ENCODE measurements around the gene PGGHG.
"Not testable (repeated sequence)": the region's sequence is repeated elsewhere in the genome, so short reads cannot be mapped to it uniquely, and the experiment has no call there.

Gene PGGHG

DNA sequence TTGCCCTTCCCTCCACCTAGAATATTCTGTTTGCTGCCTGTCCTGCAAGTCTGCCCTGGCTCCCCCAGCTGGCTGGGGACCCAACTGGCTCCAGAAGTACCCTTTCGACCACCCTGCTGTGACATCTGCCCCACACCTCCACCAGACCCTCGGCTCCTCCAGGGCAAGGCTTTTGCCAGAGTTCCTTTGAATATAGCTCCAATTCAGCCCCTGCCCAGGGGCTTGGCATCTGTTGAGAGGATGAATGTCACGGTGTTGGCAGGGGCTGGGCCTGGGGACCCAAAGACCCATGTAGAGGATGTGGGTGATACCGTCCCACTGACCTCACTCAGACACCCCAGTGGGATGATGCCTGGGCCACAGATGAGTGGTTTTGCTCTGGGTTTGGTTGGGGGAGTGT, 6.8 kb upstream of the PGGHG start:
- no peak overlapping the region for H3K4me3 ChIP-seq (replicated peaks; ENCODE audit: low read depth, low read length)
- TF ChIP-seq, protein P1, sequence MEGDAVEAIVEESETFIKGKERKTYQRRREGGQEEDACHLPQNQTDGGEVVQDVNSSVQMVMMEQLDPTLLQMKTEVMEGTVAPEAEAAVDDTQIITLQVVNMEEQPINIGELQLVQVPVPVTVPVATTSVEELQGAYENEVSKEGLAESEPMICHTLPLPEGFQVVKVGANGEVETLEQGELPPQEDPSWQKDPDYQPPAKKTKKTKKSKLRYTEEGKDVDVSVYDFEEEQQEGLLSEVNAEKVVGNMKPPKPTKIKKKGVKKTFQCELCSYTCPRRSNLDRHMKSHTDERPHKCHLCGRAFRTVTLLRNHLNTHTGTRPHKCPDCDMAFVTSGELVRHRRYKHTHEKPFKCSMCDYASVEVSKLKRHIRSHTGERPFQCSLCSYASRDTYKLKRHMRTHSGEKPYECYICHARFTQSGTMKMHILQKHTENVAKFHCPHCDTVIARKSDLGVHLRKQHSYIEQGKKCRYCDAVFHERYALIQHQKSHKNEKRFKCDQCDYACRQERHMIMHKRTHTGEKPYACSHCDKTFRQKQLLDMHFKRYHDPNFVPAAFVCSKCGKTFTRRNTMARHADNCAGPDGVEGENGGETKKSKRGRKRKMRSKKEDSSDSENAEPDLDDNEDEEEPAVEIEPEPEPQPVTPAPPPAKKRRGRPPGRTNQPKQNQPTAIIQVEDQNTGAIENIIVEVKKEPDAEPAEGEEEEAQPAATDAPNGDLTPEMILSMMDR (IDR thresholded peaks at IDR 0.05; ENCODE audit: low read length, missing control alignments): no peak
- no peak for DNase-seq (ENCODE audit: low read depth)

DNA sequence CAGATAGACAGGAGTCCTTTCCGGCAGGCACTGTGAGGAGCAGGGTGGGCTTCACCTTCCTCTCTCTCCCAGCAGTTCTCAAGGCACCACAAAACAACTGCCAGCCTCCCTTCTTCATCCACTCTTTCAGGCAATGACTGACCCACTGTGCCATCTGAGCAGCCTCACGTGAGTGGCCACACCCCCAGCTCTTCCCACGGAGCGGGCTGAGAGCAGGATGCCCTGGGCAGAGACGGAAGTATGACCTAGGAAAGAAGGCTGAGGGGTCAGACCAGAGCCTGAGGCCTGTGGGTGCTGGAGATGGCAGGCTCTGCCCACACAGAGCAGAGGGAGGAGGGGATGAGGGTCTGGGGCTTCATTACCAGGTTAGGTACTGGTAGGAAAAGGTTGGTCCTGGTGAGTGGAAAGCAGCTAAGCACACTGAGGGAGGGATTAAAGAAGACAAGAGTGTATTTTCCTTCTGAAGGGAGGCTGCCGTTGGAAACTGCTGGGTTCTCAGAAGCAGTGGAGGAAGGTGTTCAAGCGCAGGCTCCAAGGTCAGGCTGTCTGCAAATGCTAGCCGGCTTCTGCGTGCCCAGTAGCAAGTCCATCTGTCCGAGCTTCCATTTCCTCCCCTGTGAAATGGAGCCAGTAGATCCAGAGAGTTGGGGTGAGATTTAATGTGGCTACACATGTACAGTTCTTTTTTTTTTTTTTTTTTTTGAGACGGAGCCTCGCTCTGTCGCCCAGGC, 6.1 kb upstream of the PGGHG start:
- TF ChIP-seq, protein P1 (IDR thresholded peaks at IDR 0.05; ENCODE audit: low read length, missing control alignments): no peak
- no peak overlapping the region for H3K4me3 ChIP-seq (replicated peaks; ENCODE audit: low read depth, low read length)
- no peak for DNase-seq (ENCODE audit: low read depth)

DNA sequence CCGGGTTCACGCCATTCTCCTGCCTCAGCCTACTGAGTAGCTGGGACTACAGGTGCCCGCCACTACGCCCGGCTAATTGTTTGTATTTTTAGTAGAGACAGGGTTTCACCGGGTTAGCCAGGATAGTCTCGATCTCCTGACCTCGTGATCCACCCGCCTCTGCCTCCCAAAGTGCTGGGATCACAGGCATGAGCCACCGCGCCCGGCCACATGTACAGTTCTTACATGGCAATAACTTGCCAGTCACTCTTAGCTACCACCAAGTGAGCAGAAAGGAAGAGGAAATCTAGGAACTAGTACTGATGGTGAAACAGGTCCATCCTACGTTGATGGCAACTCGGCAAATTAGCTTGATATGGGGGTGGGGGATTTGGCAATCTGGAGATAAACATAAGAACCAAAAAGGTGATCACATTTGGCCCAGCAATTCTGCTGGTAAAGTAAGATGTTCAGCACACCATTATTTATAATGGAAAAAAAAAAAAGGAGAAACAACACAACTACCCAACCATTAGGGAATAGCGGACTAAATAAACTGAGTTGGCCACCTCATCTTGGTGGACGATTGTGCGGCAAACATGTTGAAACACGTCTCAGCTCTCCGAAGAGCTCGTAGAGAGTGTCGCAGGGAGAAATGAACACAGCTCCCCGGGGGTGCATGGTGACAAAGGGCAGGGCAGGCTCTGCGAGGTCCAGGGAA, 5.4 kb upstream of the PGGHG start:
- TF ChIP-seq, protein P1 (IDR thresholded peaks at IDR 0.05; ENCODE audit: low read length, missing control alignments): no peak
- DNase-seq (ENCODE audit: low read depth): no peak
- H3K4me3 ChIP-seq (replicated peaks; ENCODE audit: low read depth, low read length): no peak overlapping the region

DNA sequence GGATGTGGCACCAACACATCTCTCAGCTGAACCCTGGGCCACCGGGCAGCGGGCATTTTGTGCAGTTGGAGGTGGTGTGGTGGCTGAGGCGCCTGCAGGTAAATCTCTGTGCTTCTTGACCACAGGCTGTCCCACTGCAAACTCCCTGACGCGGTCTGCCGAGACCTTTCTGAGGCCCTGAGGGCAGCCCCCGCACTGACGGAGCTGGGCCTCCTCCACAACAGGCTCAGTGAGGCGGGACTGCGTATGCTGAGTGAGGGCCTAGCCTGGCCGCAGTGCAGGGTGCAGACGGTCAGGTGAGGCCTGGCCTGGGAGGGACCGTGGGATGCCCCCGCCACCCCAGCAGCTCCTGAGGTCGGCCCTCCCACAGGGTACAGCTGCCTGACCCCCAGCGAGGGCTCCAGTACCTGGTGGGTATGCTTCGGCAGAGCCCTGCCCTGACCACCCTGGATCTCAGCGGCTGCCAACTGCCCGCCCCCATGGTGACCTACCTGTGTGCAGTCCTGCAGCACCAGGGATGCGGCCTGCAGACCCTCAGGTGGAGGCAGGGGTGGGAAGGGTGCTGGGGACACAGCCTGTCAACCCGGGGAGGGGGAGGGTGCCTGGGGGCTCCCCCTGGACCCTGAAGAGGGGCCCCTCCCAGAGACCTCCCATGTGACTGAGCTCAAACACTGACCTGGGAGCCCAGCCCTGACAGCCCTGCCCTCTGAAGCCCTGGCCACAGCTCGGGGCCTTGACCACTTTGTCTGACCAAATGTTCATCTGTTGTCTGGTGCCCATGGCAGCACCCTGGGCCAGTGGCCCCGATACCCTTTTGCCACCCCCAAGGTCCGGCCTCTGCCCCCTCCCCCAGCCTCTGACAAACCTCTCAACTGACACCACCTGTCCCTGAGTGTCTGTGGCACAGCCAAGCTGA, 4.6 kb upstream of the PGGHG start:
- DNase-seq (ENCODE audit: low read depth): no peak
- TF ChIP-seq, protein P1 (IDR thresholded peaks at IDR 0.05; ENCODE audit: low read length, missing control alignments): no peak
- H3K4me3 ChIP-seq (replicated peaks; ENCODE audit: low read depth, low read length): no peak overlapping the region

DNA sequence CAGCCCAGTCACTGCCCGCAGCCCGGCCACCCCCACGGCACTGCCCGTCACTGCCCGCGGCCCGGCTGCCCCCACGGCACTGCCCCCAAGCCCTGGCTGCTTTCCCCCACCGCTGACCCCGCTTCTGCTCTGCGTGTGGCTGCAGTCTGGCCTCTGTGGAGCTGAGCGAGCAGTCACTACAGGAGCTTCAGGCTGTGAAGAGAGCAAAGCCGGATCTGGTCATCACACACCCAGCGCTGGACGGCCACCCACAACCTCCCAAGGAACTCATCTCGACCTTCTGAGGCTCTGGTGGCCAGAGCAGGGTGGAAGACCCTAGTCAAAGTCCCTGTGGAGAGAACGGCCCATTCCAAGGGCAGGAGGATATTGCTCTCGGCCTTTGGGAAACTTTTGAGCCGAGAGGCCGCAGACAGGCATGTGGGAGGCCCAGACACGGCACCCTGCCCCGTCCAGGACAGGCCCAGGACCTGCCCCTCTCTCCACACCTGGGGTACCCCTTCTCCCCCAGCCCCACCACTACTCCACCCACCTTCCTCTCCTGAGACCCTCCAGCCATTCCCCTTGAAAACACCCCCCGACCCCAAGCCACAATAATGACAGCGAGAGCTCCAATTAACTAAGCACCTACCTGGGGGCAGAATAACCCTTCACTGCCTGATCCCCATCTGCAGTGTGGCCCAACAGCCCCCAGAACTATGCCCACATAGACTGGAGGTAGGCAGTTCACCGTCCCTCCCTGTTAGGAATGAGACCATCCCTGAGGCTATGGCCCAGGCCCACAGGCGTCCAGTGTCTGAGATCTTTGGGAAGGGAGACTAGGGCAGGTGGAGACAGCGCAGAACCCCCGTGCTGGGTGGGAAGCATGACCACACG, 3.7 kb upstream of the PGGHG start:
- H3K4me3 ChIP-seq (replicated peaks; ENCODE audit: low read depth, low read length): no peak overlapping the region
- TF ChIP-seq, protein P1 (IDR thresholded peaks at IDR 0.05; ENCODE audit: low read length, missing control alignments): no peak
- no peak for DNase-seq (ENCODE audit: low read depth)

DNA sequence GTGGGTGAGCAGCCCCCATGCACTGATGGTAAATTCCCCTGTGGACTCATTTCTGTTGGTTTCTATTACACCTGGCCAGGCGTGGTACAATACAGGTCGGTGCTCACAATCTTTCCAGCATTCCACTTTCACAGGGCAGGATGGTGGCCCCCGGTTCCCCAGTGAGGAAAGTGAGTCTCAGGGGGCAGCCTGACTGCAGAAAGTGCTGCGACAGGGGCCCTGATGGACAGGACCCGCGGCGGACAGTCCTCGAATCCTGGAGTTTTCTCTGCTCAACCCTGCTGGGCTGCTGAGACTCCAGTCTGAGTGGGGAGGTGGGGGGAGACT, 3.1 kb upstream of the PGGHG start:
- DNase-seq (ENCODE audit: low read depth): no peak
- no peak overlapping the region for H3K4me3 ChIP-seq (replicated peaks; ENCODE audit: low read depth, low read length)
- TF ChIP-seq, protein P1 (IDR thresholded peaks at IDR 0.05; ENCODE audit: low read length, missing control alignments): no peak

DNA sequence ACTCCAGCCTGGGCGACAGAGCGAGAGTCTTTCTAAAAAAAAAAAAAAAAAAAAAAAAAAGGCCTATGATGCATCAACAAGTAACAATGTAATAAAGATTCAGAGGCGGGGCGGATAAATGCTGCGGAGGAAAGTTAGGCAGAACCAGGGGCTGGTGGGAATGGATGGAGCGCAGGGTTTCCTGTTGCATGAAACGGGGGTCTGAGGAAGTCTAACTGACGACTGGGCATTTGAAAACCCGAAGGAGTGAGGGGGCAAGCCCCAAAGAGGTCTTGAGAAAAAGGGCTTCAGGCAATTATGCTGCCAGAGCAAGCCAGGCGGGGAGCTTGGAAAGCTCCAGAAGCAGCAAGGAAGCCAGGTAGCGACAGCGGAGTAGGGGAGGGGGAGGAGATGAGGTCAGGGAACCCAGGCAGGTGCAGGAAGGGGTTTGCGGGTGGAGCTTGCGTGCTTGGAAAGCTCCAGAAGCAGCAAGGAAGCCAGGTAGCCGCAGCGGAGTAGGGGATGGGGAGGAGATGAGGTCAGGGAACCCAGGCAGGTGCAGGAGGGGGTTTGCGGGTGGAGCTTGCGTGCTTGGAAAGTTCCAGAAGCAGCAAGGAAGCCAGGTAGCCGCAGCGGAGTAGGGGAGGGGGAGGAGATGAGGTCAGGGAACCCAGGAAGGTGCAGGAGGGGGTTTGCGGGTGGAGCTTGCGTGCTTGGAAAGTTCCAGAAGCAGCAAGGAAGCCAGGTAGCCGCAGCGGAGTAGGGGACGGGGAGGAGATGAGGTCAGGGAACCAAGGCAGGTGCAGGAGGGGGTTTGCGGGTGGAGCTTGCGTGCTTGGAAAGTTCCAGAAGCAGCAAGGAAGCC, 1.7 kb upstream of the PGGHG start:
- not testable (repeated sequence) for DNase-seq (ENCODE audit: low read depth); H3K4me3 ChIP-seq (replicated peaks; ENCODE audit: low read depth, low read length)
